ENCODE results near the gene NPAS2. TPM values are rescaled to one million over a fixed set of nuclear protein-coding genes. Genes with fewer than 3 reads are reported as not detected.

NPAS2 gene
- polyA plus RNA-seq, 2 donors = 62.7 to 70.0 TPM

DNA sequence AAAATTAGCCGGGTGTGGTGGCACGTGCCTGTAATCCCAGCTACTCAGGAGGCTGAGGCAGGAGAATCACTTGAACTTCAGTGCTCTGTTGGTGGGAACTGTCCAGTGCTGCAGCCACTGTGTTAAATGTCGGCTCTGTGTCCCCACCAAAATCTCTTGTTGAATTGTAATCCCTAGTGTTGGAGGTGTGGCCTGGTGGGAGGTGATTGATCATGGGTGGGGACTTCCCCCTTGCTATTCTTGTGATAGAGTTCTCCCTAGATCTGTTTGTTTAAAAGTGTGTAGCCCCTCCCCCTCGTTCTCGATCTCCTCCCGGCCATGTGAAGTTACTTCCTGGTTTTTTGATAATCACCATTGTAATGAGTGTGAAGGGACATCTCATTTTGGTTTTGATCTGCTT lies 172.3 kb downstream of the NPAS2 start:
- Histone ChIP-seq H3K9me3 (ENCODE audit: control insufficient read depth in 2 of 2, insufficient read depth in 1 of 2, low read depth in 1 of 2, low read length in 1 of 2) (no peaks in the 10 kb centered on the region), H3K4me3 (ENCODE audit: low read depth in 1 of 2, low read length in 2 of 2) (no peak overlapping the region), H3K27ac (ENCODE audit: low read depth in 2 of 2, low read length in 1 of 2) (no peak overlapping the region), H3K27me3 (ENCODE audit: control insufficient read depth in 1 of 2, insufficient read depth in 2 of 2, low read length in 2 of 2) (no peaks in the 10 kb centered on the region), H3K4me1 (ENCODE audit: control insufficient read depth in 2 of 2, insufficient read depth in 2 of 2, low read length in 1 of 2) (no peaks in the 10 kb centered on the region), H3K36me3 (ENCODE audit: control insufficient read depth in 2 of 2, insufficient read depth in 2 of 2, low read length in 1 of 2) (peaks cover 0 to 37% of the 10 kb centered on the region in 2 donors)
- WGBS, 2 donors = 82 to 83% methylated on average over 6 of the region's 6 CpGs

DNA sequence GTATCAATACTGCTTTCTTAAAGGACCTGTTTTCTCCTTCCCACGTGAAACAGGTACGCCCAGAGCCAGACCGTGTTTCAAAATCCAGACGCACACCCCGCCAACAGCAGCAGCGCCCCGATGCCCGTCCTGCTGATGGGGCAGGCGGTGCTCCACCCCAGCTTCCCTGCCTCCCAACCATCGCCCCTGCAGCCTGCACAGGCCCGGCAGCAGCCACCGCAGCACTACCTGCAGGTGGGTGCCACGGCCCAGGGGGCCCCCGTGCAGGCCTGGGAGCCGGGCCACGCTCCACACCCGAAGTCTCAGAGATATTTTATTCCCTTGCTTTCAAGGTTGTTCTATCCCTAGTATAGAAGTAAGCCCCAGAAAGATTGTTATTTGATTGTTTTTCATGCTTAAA lies 173.4 kb downstream of the NPAS2 start:
- H3K4me3 ChIP-seq (ENCODE audit: low read depth in 1 of 2, low read length in 2 of 2) = no peak overlapping the region
- H3K4me1 ChIP-seq (ENCODE audit: control insufficient read depth in 2 of 2, insufficient read depth in 2 of 2, low read length in 1 of 2) = no peaks in the 10 kb centered on the region
- WGBS, 2 donors = 89 to 94% methylated on average over 17 of the region's 17 CpGs
- peaks cover 0 to 29% of the 10 kb centered on the region in 2 donors for H3K36me3 ChIP-seq (ENCODE audit: control insufficient read depth in 2 of 2, insufficient read depth in 2 of 2, low read length in 1 of 2)
- no peaks in the 10 kb centered on the region for H3K27me3 ChIP-seq (ENCODE audit: control insufficient read depth in 1 of 2, insufficient read depth in 2 of 2, low read length in 2 of 2)
- H3K27ac ChIP-seq (ENCODE audit: low read depth in 2 of 2, low read length in 1 of 2) = no peak overlapping the region
- H3K9me3 ChIP-seq (ENCODE audit: control insufficient read depth in 2 of 2, insufficient read depth in 1 of 2, low read depth in 1 of 2, low read length in 1 of 2) = no peaks in the 10 kb centered on the region

DNA sequence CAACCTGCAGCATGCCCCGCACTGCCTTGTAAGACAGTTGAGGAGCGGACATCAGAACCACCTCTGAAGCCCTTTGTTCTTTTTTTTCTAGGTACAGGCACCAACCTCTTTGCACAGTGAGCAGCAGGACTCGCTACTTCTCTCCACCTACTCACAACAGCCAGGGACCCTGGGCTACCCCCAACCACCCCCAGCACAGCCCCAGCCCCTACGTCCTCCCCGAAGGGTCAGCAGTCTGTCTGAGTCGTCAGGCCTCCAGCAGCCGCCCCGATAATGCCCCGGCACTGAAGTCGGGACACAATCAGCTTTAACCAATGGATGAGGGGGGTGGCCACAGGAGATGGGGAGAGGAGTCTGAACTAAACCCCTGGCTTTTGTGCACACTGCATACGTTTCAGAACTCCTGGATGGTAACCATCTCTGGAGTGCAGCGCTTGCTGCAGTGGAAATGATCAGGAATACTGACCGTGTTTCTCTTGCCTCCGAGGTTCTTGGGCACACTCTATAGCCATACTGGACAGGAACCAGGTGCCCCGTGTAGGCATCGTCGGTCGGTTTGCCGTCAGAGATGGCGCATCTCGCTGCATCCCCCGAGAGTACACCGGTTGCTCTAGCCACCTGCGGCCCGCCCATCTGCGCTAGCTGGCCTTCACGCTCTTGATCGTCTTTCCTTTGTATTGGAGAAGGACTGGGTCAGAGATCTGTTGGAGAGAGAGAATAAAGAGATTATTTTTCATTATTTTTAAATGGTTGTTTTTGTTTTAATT lies 175.6 kb downstream of the NPAS2 start:
- no peak overlapping the region for H3K4me3 ChIP-seq (ENCODE audit: low read depth in 1 of 2, low read length in 2 of 2)
- H3K27me3 ChIP-seq (ENCODE audit: control insufficient read depth in 1 of 2, insufficient read depth in 2 of 2, low read length in 2 of 2) = no peaks in the 10 kb centered on the region
- no peaks in the 10 kb centered on the region for H3K4me1 ChIP-seq (ENCODE audit: control insufficient read depth in 2 of 2, insufficient read depth in 2 of 2, low read length in 1 of 2)
- WGBS, 2 donors = 93 to 96% methylated on average over 28 of the region's 28 CpGs
- H3K36me3 ChIP-seq (ENCODE audit: control insufficient read depth in 2 of 2, insufficient read depth in 2 of 2, low read length in 1 of 2) = peaks cover 0 to 27% of the 10 kb centered on the region in 2 donors
- H3K9me3 ChIP-seq (ENCODE audit: control insufficient read depth in 2 of 2, insufficient read depth in 1 of 2, low read depth in 1 of 2, low read length in 1 of 2) = no peaks in the 10 kb centered on the region
- no peak overlapping the region for H3K27ac ChIP-seq (ENCODE audit: low read depth in 2 of 2, low read length in 1 of 2)

DNA sequence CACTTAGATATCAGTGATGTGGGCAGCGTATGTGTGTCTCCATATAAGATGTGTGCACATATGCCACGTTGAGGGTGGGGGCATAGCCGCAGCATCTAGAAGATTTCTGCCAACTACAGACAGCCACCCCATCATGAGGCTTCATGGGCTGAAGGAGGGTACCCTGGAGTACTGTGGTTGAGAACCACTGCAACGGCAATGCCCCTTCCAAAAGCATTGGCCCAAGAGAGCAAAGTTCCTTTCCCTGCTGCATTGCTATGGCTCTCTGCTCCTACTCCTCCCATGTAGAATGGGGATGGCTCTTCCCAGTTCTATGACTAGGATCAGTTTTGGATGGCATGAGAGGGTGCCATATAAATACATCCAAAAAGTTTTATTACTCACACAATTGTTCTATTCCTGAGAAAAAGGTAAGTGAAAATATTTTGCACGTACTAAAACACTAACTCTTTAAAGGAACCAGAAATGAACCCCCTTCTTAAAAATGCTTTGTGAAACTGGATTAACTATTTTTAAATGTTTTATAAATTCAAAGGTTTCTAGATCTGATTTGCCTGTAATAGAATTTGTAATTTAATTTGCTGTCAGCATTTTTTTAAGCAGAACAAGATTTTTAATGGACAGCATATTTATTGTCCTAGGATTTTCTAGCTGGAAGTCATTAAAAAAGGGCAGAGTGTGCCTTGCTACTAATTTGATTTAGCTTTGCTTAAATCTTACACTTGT lies 177.7 kb downstream of the NPAS2 start:
- peaks cover 0 to 2% of the 10 kb centered on the region in 2 donors for H3K4me1 ChIP-seq (ENCODE audit: control insufficient read depth in 2 of 2, insufficient read depth in 2 of 2, low read length in 1 of 2)
- 92% methylated on average over 5 of the region's 5 CpGs for WGBS, 2 donors
- no peaks in the 10 kb centered on the region for H3K9me3 ChIP-seq (ENCODE audit: control insufficient read depth in 2 of 2, insufficient read depth in 1 of 2, low read depth in 1 of 2, low read length in 1 of 2)
- no peaks in the 10 kb centered on the region for H3K27me3 ChIP-seq (ENCODE audit: control insufficient read depth in 1 of 2, insufficient read depth in 2 of 2, low read length in 2 of 2)
- H3K36me3 ChIP-seq (ENCODE audit: control insufficient read depth in 2 of 2, insufficient read depth in 2 of 2, low read length in 1 of 2) = peaks cover 0 to 21% of the 10 kb centered on the region in 2 donors
- no peak overlapping the region for H3K4me3 ChIP-seq (ENCODE audit: low read depth in 1 of 2, low read length in 2 of 2)
- no peak overlapping the region for H3K27ac ChIP-seq (ENCODE audit: low read depth in 2 of 2, low read length in 1 of 2)

DNA sequence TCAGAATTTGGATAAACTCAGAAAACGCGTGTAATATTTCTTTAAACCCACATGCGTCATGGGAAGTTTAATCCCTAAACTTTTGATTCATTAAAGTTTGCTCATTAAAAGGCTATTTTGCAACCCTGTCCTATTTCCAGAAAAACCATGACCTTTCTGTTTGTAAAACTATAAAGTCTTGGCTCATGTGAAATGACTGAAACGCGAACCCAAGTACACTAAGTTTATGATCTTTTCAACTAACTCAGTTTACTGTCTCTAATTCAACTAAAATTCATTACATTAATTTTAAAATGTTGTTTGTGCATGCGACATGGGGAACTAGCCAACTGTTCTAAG lies 178.3 kb downstream of the NPAS2 start:
- Histone ChIP-seq H3K36me3 (ENCODE audit: control insufficient read depth in 2 of 2, insufficient read depth in 2 of 2, low read length in 1 of 2) (peaks cover 0 to 20% of the 10 kb centered on the region in 2 donors), H3K4me3 (ENCODE audit: low read depth in 1 of 2, low read length in 2 of 2) (no peak overlapping the region), H3K27me3 (ENCODE audit: control insufficient read depth in 1 of 2, insufficient read depth in 2 of 2, low read length in 2 of 2) (no peaks in the 10 kb centered on the region), H3K9me3 (ENCODE audit: control insufficient read depth in 2 of 2, insufficient read depth in 1 of 2, low read depth in 1 of 2, low read length in 1 of 2) (no peaks in the 10 kb centered on the region), H3K27ac (ENCODE audit: low read depth in 2 of 2, low read length in 1 of 2) (no peak overlapping the region), H3K4me1 (ENCODE audit: control insufficient read depth in 2 of 2, insufficient read depth in 2 of 2, low read length in 1 of 2) (peaks cover 0 to 2% of the 10 kb centered on the region in 2 donors)
- WGBS, 2 donors = 74 to 79% methylated on average over 6 of the region's 6 CpGs

DNA sequence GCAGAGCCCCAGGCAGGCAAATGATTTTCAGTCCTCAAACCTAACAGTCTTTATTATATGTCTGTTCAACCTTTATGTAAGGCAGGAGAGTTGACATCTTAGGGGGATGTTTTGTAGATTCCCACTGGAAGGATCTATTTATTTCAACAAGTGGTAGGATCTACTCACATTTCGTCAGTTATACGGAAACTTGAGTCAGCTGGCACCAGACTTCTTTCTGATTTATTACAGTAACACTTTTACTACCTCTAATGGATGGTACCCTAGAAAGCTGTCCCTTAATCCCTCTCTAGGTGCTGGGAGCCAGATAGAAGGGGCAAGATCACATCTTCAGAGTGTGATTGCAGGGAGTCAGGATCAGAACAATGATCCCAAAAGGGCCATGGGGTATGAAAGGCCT lies 180.1 kb downstream of the NPAS2 start:
- Histone ChIP-seq H3K4me3 (ENCODE audit: low read depth in 1 of 2, low read length in 2 of 2) (no peak overlapping the region), H3K9me3 (ENCODE audit: control insufficient read depth in 2 of 2, insufficient read depth in 1 of 2, low read depth in 1 of 2, low read length in 1 of 2) (no peaks in the 10 kb centered on the region), H3K27me3 (ENCODE audit: control insufficient read depth in 1 of 2, insufficient read depth in 2 of 2, low read length in 2 of 2) (no peaks in the 10 kb centered on the region), H3K4me1 (ENCODE audit: control insufficient read depth in 2 of 2, insufficient read depth in 2 of 2, low read length in 1 of 2) (peaks cover 0 to 5% of the 10 kb centered on the region in 2 donors), H3K27ac (ENCODE audit: low read depth in 2 of 2, low read length in 1 of 2) (no peak overlapping the region), H3K36me3 (ENCODE audit: control insufficient read depth in 2 of 2, insufficient read depth in 2 of 2, low read length in 1 of 2) (peaks cover under 1 to 17% of the 10 kb centered on the region in 2 donors)
- 92 to 94% methylated on average over 2 of the region's 2 CpGs for WGBS, 2 donors

DNA sequence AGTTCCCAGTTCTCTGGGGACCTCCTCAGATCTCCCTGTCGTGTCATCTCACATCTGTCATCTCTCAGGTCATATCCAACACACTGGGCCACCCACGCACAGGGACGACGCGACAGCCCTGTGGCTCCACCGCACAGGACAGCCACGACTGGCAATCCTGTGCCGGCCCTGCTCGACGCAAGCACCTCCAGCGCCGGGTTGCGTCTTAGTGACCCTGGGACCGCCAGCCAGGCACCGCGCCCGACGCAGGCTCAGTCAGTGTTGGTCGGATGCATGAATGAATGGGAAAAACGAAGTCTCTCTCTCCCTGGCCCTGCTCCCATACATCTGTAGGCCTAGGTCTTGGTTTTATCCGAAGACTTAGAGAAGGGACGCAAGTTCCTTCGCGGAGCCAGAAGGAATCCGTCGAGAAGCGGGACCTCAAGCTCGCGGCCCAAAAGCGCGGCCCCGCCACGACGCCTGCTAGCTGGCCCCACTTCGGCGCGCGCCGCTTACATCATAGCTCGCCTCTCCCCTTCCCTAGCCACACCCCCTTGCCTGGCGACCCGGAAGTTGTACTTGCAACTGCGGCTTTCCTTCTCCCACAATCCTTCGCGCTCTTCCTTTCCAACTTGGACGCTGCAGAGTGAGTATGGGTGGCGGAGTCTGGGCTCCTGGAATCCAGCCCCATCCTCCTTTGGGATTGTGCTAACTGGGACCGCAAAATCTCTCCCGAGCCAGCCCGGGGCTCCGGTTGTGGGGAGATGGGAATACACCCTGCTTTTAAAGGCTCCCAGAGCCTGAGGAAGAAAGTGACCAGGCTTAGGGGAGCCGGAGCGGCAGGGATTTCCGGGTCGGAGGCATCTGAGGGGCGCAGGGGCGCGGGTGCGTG lies 182.0 kb downstream of the NPAS2 start, which contains the start of gene RPL31:
Gene RPL31, plus strand, starts transcription at position 599 of the 871 bp plus-strand sequence. CDS start 413 bp downstream, outside the sequence.
- peaks cover 0 to 5% of the 10 kb centered on the region in 2 donors for H3K4me1 ChIP-seq (ENCODE audit: control insufficient read depth in 2 of 2, insufficient read depth in 2 of 2, low read length in 1 of 2)
- H3K27me3 ChIP-seq (ENCODE audit: control insufficient read depth in 1 of 2, insufficient read depth in 2 of 2, low read length in 2 of 2) = no peaks in the 10 kb centered on the region
- H3K27ac ChIP-seq (ENCODE audit: low read depth in 2 of 2, low read length in 1 of 2) = peak within 1 kb of the TSS; percentile 89 to 97
- WGBS, 2 donors = 5 to 8% methylated on average over 58 to 59 of the region's 59 CpGs
- no peaks in the 10 kb centered on the region for H3K9me3 ChIP-seq (ENCODE audit: control insufficient read depth in 2 of 2, insufficient read depth in 1 of 2, low read depth in 1 of 2, low read length in 1 of 2)
- H3K36me3 ChIP-seq (ENCODE audit: control insufficient read depth in 2 of 2, insufficient read depth in 2 of 2, low read length in 1 of 2) = peaks cover 8 to 17% of the 10 kb centered on the region in 2 donors
- H3K4me3 ChIP-seq (ENCODE audit: low read depth in 1 of 2, low read length in 2 of 2) = peak within 1 kb of the TSS; percentile 99

DNA sequence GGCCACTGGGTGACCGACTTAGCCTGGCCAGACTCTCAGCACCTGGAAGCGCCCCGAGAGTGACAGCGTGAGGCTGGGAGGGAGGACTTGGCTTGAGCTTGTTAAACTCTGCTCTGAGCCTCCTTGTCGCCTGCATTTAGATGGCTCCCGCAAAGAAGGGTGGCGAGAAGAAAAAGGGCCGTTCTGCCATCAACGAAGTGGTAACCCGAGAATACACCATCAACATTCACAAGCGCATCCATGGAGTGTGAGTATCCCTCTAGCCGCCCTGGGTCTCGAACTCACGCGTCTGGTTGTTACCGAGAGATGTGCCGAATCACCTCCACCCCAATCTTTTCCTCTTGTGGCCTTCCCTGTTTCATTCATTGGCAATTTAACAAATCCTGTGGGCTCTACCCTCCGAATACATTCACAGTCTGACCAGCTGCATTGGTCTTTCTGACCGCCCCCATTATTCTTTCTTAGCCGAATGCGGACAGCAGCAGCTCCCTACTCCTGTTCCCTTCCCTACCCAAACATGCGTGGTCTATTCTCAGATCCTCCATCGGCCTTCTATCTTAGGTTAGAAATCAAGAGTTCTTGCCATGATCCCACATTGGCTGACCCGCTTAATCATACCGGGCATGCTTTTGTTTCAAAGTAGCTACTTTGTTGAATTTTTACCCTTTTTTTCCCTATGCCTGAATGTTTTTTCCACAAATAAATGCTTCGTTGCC lies 182.8 kb downstream of the NPAS2 start:
- peak overlapping the region; percentile 99 for H3K4me3 ChIP-seq (ENCODE audit: low read depth in 1 of 2, low read length in 2 of 2)
- H3K9me3 ChIP-seq (ENCODE audit: control insufficient read depth in 2 of 2, insufficient read depth in 1 of 2, low read depth in 1 of 2, low read length in 1 of 2) = no peaks in the 10 kb centered on the region
- H3K36me3 ChIP-seq (ENCODE audit: control insufficient read depth in 2 of 2, insufficient read depth in 2 of 2, low read length in 1 of 2) = peaks cover 11 to 22% of the 10 kb centered on the region in 2 donors
- WGBS, 2 donors = 1% methylated on average over 26 of the region's 26 CpGs
- H3K27me3 ChIP-seq (ENCODE audit: control insufficient read depth in 1 of 2, insufficient read depth in 2 of 2, low read length in 2 of 2) = no peaks in the 10 kb centered on the region
- H3K4me1 ChIP-seq (ENCODE audit: control insufficient read depth in 2 of 2, insufficient read depth in 2 of 2, low read length in 1 of 2) = peaks cover 0 to 5% of the 10 kb centered on the region in 2 donors
- H3K27ac ChIP-seq (ENCODE audit: low read depth in 2 of 2, low read length in 1 of 2) = peak overlapping the region; percentile 89 to 97
